GM23248 (cell line): ENCODE results near the gene DOK3.

Experiments used
- EZH2 ChIP-seq: fragments of 200-600 bp; sonication (generic); IDR thresholded peaks from 2 replicates; pipeline ENCODE4 v1.6.1; 2018; ENCODE audit warnings: antibody characterized with exemption, mild to moderate bottlenecking; ENCODE audit not compliant: insufficient read depth, poor library complexity, severe bottlenecking
- EZH2phosphoT487 ChIP-seq: fragments of 200-600 bp; sonication (generic); IDR thresholded peaks from 2 replicates; pipeline ENCODE4 v1.6.1; 2018; ENCODE audit warnings: antibody characterized with exemption, moderate library complexity, mild to moderate bottlenecking, low read depth; ENCODE audit not compliant: insufficient read depth

- TF ChIP-seq EZH2 (no peak), EZH2phosphoT487 (no peak)
These were observed 36.1 kb downstream of the DOK3 start, which contains the start of gene DBN1 for GRCh38 chr5:177473443-177474001.
